Activated T-helper 1 cell treated with anti-CD3 and anti-CD28 coated beads, Interleukin-2, amount 50 U/mL, for 16 hours (primary cell): ENCODE measurements around the gene APEH.

Experiments used
- DNase-seq, 2 donors: peaks; one replicate each; pipeline ENCODE4 v3.0.0-alpha.2; 2020; ENCODE audit warnings: low read depth in 1 of 2, low spot score in 1 of 2

Gene APEH

DNA sequence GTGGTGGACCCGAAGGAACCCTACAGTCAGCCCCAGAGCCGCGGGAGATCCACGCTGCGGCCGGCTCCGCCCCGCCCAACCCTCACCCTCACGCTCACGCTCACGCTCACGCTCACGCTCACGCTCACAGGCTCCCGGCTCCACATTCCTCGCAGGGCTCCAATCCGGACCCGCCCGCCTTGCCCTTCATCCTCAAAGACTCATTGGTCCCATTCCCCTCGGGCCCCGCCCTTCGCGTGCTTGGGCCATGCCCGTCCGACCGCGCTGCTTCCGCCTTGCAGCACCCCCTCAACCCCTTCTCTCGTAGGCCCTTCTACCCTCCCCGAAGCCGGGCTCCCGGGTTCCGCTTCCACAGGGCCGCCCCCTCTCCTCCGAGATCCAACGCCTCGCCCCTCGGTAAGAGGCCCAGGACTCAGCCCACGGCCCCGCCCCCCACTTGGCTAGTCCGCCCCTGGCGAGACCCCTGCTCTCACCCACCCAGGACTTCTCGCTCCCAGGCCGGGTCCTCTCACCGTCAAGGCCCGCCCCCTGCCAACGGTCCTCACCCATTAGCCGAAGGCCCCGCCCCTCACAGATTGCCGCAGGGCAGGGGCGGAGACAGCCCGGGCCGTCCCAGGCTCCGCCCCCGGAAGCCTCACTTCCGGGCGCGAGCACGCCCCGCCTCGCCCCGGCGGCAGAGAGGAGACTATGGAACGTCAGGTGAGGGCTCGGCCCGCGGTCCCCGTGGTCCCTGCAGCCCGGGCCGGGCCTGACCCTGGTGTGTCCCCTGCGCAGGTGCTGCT lies at the start of gene APEH:
Gene APEH, plus strand, starts transcription at position 637 of the 782 bp plus-strand sequence. Its CDS starts 51 bp downstream, at position 688.
- DNase-seq = peak; percentile 89 to 97

DNA sequence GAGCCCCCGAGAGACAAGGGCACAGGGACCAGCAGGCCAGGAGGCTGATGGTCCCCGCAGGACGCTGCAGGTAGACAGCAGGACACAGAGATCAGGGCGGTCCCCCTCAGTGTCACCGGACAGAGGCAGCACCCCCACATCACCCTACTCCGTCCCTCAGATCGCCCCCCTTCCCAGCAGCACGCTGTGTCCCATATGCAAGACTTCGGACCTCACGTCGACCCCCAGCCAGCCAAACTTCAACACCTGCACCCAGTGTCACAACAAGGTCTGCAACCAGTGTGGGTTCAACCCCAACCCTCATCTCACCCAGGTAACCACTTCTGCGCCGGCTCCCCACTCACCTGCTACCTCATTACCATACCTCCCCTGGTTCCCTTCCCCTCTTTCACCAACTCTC lies 49.1 kb upstream of the APEH start:
- no peak for DNase-seq

DNA sequence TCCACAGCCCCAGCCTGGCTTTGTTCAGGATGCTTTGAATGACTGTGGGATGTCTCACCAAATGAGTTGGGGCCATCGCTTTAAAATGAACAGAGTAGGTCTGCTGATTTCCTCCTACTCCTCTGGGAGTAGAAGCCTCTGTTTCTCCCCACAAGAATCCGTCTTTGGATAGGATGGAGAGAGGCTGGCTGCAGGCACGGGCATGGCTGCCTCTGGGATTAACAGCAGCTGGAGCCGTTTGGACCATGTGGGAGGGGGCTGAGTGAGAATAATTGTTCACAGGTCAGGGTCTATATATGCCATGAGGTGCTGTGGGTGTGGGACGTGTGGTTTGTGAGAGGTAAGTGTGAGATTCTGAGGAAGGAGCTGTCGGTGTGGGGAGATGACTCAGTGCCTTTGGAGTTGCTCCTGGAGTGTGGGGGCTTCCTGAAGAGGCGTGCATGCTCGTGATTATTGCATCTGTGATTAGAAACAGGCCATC lies 48.0 kb upstream of the APEH start:
- DNase-seq = no peak

- no peak for DNase-seq
Observed at GRCh38 chr3:49626796-49627195, 47.4 kb upstream of the APEH start.

GRCh38 chr3:49627634-49628033 lies 46.5 kb upstream of the APEH start:
- DNase-seq = no peak

- no peak for DNase-seq
Observed at GRCh38 chr3:49628249-49628648, 45.9 kb upstream of the APEH start.

DNA sequence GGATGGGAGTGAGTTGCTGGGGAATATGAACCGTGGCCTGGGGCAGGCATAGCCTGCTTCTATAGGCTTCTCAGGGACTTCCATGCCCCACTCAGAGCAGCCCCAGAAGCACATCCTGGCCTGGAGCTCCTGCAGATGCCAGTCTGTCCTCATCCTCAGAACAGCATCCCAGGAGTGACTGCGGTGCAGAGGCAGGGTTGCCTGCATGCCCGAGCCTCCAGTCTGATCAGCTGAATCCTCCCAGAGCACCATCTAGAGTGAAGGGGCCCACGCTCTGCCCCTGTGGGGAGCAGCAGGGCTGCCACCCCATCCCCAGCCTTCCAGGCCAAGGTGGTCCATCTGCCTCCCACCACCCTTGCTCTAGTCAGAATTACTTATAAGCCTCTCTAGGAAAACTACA lies 44.7 kb upstream of the APEH start:
- no peak for DNase-seq

- no peak for DNase-seq
Observed at GRCh38 chr3:49629866-49630265, 44.3 kb upstream of the APEH start.

DNA sequence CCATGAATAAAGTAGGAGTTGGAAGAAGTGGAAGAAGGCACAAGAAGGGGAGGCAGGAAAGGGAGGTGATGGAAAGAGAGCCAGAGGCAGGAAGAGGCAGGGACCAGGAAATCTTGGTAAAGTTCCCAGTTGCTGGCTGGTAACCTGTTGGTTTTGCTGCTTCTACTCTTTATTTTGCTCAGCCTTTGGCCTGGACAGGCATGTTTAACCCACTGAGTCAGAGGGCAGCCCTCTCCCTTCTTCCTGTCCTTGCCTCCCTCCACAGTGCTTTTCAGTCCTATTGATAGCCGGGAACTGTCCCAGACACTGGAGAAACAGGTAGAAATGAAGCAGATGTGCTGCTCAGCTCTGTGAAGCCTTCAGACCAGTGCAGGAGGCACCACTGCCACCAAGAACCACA lies 43.4 kb upstream of the APEH start:
- DNase-seq = no peak

- DNase-seq = no peak
Observed at GRCh38 chr3:49634736-49635135, 39.4 kb upstream of the APEH start.

DNA sequence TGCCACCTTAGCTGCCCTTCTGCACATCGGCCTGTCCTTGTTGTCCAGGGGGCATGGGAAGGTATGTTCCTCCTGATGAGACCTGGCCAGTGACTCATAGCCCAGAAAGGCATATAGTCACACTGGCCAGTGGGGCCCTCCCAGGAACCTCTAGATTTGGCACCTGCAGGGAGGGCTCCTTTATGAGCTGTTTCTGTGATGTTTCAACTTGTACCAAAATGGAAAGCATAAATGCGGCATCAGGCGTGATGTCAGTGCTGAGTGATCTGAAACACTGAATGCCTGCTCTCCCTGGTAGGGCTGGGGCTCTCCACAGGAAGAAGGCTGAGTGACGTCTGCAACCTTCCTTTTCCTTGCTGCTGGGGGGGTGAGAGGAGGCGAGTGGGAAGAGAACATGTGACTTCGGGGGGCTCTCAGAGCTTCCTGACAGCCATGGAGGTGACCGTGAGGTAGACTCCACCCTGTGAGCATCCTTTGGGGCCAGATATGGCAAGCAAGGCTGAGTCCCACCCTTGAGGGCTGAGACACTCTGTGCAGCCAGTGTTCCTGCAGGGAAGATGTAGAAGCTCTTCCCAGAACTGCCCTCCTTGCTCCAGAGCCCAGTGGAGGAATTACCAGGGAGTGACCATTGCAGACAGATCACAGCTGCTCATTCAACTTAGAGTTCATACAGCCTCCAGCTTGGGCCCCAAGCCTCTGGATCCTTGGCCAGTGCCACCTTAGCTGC lies 37.1 kb upstream of the APEH start:
- DNase-seq = no peak

DNA sequence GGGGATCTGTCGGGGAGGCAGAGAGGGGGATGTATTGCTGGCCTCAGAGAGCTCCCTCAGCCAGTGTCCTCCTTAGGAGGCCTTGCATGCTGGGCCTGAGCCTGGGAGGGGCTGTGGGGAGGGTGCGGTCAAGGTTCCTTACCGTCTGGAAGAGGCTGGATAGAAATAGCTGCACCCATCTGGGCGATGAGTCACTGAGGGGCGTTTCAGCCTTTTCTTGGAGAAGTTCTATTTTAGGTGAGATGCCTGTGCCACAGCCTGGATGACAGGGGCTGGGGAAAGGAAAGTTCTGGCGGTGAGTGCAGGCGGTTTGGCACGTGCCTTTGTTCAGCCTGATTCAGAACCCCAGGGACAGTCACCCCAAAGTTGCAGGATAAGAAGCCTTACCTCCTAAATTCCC lies 35.7 kb upstream of the APEH start:
- DNase-seq = no peak

GRCh38 chr3:49639551-49639950 lies 34.6 kb upstream of the APEH start:
- DNase-seq = no peak

DNA sequence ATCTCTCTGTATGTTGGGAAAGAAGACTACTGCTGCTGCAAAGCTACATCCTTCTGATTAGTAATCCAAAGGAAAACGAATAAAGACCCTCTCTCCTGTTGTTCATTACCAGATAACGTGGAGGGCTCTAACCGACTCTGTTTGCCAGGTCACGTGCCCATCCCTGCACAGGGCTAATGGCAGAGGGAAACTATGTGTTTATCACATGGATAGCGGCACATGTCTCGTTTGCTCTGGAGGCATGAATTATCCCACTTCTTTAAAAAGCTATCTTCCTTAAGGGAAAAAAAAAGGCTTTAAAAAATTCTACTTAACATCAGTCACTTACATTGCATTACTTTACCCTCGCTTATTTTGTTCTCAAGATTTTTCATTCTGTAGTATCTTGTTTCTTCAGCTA lies 32.9 kb upstream of the APEH start:
- DNase-seq = no peak

DNA sequence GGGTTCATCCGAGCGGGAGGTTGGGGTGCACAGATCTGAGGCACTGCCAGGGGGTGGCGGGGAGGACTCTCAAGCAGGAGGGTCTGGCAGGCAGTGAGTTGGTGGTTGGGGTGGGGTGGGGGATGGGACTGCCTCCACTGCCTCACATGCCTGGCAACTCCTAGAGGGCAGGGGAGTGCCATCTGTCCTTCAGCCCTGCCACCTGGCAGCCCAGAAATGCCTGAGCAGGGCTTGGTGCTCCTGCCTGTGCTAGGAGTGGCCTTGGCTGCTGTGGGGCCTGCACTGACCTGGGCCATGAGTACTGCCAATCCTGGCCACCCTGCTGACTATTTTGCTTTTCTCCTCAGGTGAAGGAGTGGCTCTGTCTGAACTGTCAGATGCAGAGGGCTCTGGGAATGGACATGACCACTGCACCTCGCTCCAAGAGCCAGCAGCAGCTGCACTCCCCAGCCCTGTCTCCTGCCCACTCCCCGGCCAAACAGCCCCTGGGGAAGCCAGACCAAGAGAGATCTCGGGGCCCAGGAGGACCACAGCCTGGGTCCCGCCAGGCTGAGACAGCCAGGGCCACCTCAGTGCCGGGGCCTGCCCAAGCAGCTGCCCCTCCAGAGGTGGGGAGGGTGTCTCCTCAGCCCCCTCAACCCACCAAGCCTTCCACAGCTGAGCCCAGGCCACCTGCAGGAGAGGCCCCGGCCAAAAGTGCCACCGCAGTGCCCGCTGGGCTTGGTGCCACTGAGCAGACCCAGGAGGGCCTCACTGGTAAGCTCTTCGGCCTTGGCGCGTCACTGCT lies 32.0 kb upstream of the APEH start:
- DNase-seq = no peak

DNA sequence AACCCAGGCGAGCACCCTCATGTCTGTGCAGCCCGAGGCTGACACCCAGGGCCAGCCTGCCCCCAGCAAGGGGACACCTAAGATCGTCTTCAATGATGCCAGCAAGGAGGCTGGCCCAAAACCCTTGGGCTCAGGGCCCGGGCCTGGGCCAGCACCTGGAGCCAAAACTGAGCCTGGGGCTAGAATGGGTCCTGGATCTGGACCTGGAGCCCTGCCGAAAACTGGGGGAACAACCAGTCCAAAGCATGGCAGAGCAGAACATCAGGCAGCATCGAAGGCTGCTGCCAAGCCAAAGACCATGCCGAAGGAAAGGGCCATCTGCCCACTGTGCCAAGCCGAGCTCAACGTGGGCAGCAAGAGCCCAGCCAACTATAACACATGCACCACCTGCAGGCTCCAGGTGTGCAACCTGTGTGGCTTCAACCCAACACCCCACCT lies 31.4 kb upstream of the APEH start:
- no peak for DNase-seq

DNA sequence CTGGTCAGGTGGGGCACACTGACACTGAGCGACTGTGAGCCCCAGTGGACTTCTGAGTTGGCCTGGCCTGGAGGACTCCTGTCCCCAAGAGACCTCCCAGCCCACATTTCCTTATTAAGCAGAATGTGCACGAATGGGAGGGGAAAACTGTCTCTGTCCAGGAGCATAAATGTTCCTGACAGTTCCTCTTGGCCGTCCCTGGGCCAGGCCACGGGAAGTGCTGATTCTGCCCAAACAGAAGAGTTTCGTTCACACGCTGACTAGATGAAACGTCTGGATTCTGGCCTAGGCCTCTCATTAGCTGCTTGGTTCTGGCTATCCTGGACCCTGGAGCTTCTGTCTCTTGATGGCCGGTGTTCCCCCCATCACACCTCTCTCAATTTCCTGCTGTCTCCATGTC lies 29.5 kb upstream of the APEH start:
- DNase-seq = no peak

GRCh38 chr3:49646236-49646635 lies 27.9 kb upstream of the APEH start:
- DNase-seq = no peak

- no peak for DNase-seq
Observed at GRCh38 chr3:49647741-49648140, 26.4 kb upstream of the APEH start.

- no peak for DNase-seq
Observed at GRCh38 chr3:49648354-49649019, 25.7 kb upstream of the APEH start.

DNA sequence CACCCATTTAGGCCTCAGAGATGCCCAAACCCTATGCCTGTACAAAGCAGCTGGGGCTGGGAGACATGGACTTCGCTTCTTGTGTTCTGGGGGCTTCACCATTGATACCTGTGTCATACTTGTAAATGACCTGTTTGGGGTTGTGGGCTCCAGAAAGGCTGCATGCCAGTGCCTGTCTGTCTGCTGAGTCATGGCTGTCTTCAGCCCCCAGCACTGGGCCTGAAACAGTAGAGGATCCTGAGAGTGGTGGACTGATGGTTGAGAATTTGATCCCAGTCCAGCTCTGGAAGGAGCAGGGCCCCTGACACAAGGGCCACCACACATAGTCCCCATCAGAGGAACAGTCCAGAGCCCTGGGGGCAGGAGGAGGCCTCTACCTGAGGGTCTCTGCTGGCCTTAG lies 24.6 kb upstream of the APEH start:
- no peak for DNase-seq
